OCI-LY7 (cell line): ENCODE results near the gene SLC32A1. TPM values are rescaled to one million over a fixed set of nuclear protein-coding genes. Genes with fewer than 3 reads are reported as not detected.

Source experiments
- BruUV-seq: library from RNA; stranded (reverse); fragments of 400-500 nt; replicated peaks from 2 replicates; lab custom pipeline; 2021; lab: Mats Ljungman, UMichigan
- CTCF ChIA-PET: fragments of 300-600 bp; sonication (Branson Sonifier 250); formaldehyde crosslinking; loops from one replicate; lab custom pipeline; 2022; ENCODE audit warnings: antibody characterized with exemption; ENCODE audit not compliant: unreplicated experiment; lab: Charles Lee
- POLR2A ChIA-PET: fragments of 300-600 bp; sonication (Branson Sonifier 250); formaldehyde crosslinking; loops from one replicate; lab custom pipeline; 2022; ENCODE audit warnings: antibody characterized with exemption; lab: Charles Lee
- DNase-seq: peaks from one replicate; pipeline ENCODE4 v3.0.0-alpha.2; 2015; ENCODE audit warnings: low spot score
- H2AFZ ChIP-seq: fragments of 200-600 bp; sonication (generic), shearing (Covaris generic); 2 replicates; pipeline ENCODE4 v1.6.1; 2014; ENCODE audit warnings: mild to moderate bottlenecking, antibody characterized with exemption, low read length, moderate library complexity
- H3K27ac ChIP-seq: fragments of 200-600 bp; sonication (generic); 2 replicates; pipeline ENCODE4 v1.5.1; 2014; ENCODE audit warnings: mixed run types, low read depth, mild to moderate bottlenecking, moderate library complexity, low read length, inconsistent platforms; ENCODE audit not compliant: poor library complexity, severe bottlenecking
- H3K36me3 ChIP-seq: fragments of 200-600 bp; sonication (generic); 2 replicates; pipeline ENCODE4 v1.6.1; 2014; ENCODE audit warnings: mild to moderate bottlenecking, antibody characterized with exemption, low read length, moderate library complexity, mixed read lengths; ENCODE audit not compliant: insufficient read depth
- H3K4me1 ChIP-seq: fragments of 200-600 bp; sonication (generic); 2 replicates; pipeline ENCODE4 v1.5.1; 2014; ENCODE audit warnings: mild to moderate bottlenecking, low read length; ENCODE audit not compliant: insufficient read depth, poor library complexity, severe bottlenecking
- H3K4me2 ChIP-seq: fragments of 200-600 bp; sonication (generic); 2 replicates; pipeline ENCODE4 v1.6.1; 2014; ENCODE audit warnings: mild to moderate bottlenecking, low read length
- H3K4me3 ChIP-seq: fragments of 200-600 bp; sonication (generic); 2 replicates; pipeline ENCODE4 v1.5.1; 2014; ENCODE audit warnings: mild to moderate bottlenecking, low read depth, low read length; ENCODE audit not compliant: poor library complexity, severe bottlenecking
- H3K79me2 ChIP-seq: fragments of 200-600 bp; sonication (generic); 2 replicates; pipeline ENCODE4 v1.6.1; 2016; ENCODE audit warnings: low read depth, mild to moderate bottlenecking, low read length, moderate library complexity, mixed read lengths; ENCODE audit not compliant: insufficient read depth
- H3K9me2 ChIP-seq: fragments of 200-600 bp; sonication (generic); 2 replicates; pipeline ENCODE4 v1.6.1; 2016; ENCODE audit warnings: mild to moderate bottlenecking, low read length, mixed read lengths; ENCODE audit not compliant: insufficient read depth
- H3K9me3 ChIP-seq: fragments of 200-600 bp; sonication (generic); 2 replicates; pipeline ENCODE4 v1.6.1; 2014; ENCODE audit warnings: mild to moderate bottlenecking, mixed run types, low read length, mixed read lengths
- H4K20me1 ChIP-seq: fragments of 200-600 bp; sonication (generic); 2 replicates; pipeline ENCODE4 v1.6.1; 2014; ENCODE audit warnings: mild to moderate bottlenecking, antibody characterized with exemption, low read length, moderate library complexity, mixed read lengths; ENCODE audit not compliant: insufficient read depth
- EZH2phosphoT487 ChIP-seq: fragments of 200-600 bp; sonication (generic); IDR thresholded peaks from 2 replicates; pipeline ENCODE4 v1.6.1; 2018; ENCODE audit warnings: low read depth, borderline replicate concordance, mild to moderate bottlenecking, mixed run types, antibody characterized with exemption, low read length, moderate library complexity, mixed read lengths
- intact Hi-C: fragments of 100-400 bp; cut with micrococcal nuclease; formaldehyde crosslinking; loops from one replicate; pipeline ENCODE4 v1.10.0; 2022; ENCODE audit not compliant: unreplicated experiment
- total RNA-seq, 2 experiments: library from RNA; depleted of rRNA in 1 of 2; stranded (reverse); fragments of >200 nt in 1 of 2; shearing (Covaris generic) in 1 of 2; gene quantifications; 2 replicates each; pipeline ENCODE4 v1.2.3, GENCODE V29; 2014 to 2022
- TF ChIP-seq, protein P1 (sequence below): fragments of 200-600 bp; sonication (generic); conservative IDR thresholded peaks from 2 replicates; pipeline ENCODE4 v1.5.1; 2014; ENCODE audit warnings: mild to moderate bottlenecking, antibody characterized with exemption, low read length, moderate library complexity, mixed read lengths

Gene SLC32A1
- total RNA-seq, 2 experiments from 2014 or later, result not detected

DNA sequence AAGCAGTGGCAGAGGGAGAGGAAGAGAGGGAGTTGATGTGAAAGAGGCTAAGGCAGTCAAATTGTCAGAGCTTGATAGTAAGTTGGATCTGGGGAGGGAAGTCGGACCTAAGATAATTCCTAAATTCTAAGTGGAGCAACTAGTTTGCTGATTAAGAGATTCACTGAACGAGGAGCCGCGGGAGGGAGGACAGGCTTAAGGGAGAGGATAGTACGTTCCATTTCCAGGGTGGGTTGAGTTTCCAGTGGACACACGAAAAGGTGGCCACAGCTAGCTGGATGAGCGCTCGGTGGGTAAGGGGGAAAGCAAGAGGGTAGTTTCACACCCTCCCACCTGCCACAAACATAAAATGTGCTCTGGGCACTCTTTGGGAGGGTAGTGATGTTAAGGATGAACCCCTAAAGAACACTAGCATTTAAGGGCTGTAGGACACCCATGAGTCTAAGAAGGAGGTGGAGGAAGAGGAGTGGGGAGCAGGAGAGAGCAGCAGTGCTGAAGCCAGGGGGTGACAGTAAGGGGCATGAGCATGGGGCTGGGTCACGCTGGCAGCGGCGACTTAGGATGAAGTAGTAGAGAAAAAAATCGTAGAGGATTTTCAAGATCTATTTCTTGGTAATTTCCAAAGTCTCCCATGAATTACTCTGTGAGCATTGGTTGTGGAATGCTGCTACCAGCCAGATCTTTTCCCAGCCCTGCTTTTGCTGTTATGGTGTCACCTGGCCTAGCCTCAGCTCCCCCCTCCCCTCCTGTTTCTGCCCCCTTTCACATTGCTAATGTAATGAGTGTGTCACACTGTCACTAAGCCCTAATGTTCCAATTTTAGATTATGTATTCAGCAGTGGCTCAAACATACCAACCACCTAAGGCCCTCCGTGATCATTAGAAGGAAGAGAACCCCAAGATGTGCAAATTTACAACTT, 45.4 kb downstream of the SLC32A1 start:
- H3K4me1 ChIP-seq, result no peaks in the 10 kb centered on the region
- no peak overlapping the region for H2AFZ ChIP-seq
- intact Hi-C loops, result no loop called here
- H3K36me3 ChIP-seq, result peaks cover 96% of the 10 kb centered on the region
- ChIA-PET CTCF (no interaction called here), POLR2A (no interaction called here)
- H3K79me2 ChIP-seq, result no peaks in the 10 kb centered on the region
- DNase-seq, result no peak
- no peak overlapping the region for H3K27ac ChIP-seq
- H3K4me2 ChIP-seq, result no peak overlapping the region
- no TSS peak for BruUV-seq
- H3K9me2 ChIP-seq, result no peaks in the 10 kb centered on the region
- H3K9me3 ChIP-seq, result peaks cover 10% of the 10 kb centered on the region; the same call in 1 of the 2 replicates
- TF ChIP-seq EZH2phosphoT487, result no peak
- TF ChIP-seq, protein P1, sequence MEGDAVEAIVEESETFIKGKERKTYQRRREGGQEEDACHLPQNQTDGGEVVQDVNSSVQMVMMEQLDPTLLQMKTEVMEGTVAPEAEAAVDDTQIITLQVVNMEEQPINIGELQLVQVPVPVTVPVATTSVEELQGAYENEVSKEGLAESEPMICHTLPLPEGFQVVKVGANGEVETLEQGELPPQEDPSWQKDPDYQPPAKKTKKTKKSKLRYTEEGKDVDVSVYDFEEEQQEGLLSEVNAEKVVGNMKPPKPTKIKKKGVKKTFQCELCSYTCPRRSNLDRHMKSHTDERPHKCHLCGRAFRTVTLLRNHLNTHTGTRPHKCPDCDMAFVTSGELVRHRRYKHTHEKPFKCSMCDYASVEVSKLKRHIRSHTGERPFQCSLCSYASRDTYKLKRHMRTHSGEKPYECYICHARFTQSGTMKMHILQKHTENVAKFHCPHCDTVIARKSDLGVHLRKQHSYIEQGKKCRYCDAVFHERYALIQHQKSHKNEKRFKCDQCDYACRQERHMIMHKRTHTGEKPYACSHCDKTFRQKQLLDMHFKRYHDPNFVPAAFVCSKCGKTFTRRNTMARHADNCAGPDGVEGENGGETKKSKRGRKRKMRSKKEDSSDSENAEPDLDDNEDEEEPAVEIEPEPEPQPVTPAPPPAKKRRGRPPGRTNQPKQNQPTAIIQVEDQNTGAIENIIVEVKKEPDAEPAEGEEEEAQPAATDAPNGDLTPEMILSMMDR, result no peak
- H4K20me1 ChIP-seq, result no peaks in the 10 kb centered on the region
- no peak overlapping the region for H3K4me3 ChIP-seq

DNA sequence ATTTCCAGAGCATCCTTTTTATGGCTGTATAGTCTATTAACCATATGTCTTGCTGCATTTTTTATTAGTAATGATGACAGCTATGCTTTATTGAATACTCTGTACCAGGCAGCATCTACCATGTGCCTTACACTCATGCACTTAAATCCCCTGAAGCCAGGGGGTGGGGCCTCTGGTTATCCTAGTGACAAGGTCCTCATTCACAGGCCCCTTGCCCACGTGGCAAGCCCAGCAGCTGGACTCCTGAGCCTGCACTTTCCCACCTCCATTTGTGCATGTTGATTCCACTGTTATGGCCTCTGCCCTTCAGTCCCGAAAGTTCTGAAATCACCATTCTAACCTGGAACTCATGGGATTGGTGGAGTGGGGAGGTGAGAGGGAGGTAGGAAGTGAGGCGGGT, 46.3 kb downstream of the SLC32A1 start:
- intact Hi-C loops, result no loop called here
- BruUV-seq, result no TSS peak
- ChIA-PET POLR2A (no interaction called here), CTCF (interaction anchor here (0.6 kb wide), 1 partner anchor 280 kb away, joined by 3 read pairs; no protein-coding TSS in a partner anchor)
- Histone ChIP-seq H3K9me3 (peaks cover 10% of the 10 kb centered on the region; the same call in 1 of the 2 replicates), H4K20me1 (no peaks in the 10 kb centered on the region), H2AFZ (no peak overlapping the region), H3K4me3 (no peak overlapping the region), H3K27ac (no peak overlapping the region), H3K9me2 (no peaks in the 10 kb centered on the region), H3K36me3 (peaks cover 96% of the 10 kb centered on the region), H3K4me2 (no peak overlapping the region), H3K4me1 (no peaks in the 10 kb centered on the region), H3K79me2 (no peaks in the 10 kb centered on the region)
- no peak for TF ChIP-seq EZH2phosphoT487
- TF ChIP-seq, protein P1, result no peak
- DNase-seq, result no peak

DNA sequence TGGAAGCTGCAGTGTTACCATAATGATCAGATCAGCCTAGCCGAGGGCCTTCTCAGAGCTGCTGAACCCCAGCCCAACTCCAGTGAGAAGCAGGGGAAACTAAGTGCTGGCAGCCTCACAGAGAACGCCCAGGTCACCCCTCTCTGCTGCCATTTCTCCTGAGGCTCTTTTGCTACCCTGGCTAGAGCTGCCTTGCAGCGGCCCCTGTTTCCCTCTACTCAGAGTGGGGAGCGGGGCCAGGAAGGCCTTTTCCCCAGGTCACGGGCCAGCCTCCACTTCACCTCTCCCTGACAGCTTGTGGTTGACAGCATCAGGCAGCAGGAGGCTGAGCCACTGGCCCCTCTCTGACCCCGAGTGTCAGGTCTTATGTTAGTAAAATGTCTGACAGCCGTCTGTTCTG, 46.7 kb downstream of the SLC32A1 start:
- ChIA-PET CTCF (interaction anchor here (0.6 kb wide), 1 partner anchor 280 kb away, joined by 3 read pairs; no protein-coding TSS in a partner anchor), POLR2A (no interaction called here)
- no peak overlapping the region for H3K4me3 ChIP-seq
- no peak overlapping the region for H3K4me2 ChIP-seq
- peaks cover 96% of the 10 kb centered on the region for H3K36me3 ChIP-seq
- TF ChIP-seq EZH2phosphoT487, result no peak
- TF ChIP-seq, protein P1, result no peak
- no peaks in the 10 kb centered on the region for H3K9me2 ChIP-seq
- H2AFZ ChIP-seq, result no peak overlapping the region
- no peak for DNase-seq
- H3K27ac ChIP-seq, result no peak overlapping the region
- no peaks in the 10 kb centered on the region for H3K79me2 ChIP-seq
- H3K4me1 ChIP-seq, result no peaks in the 10 kb centered on the region
- H3K9me3 ChIP-seq, result peaks cover 10% of the 10 kb centered on the region; the same call in 1 of the 2 replicates
- no TSS peak for BruUV-seq
- H4K20me1 ChIP-seq, result no peaks in the 10 kb centered on the region
- intact Hi-C loops, result no loop called here
